HG03045 (cell line): ENCODE data around the gene COG3.
A peak's percentile ranks its signal among the peaks of the same experiment; 100 is the strongest.
"Not testable (repeated sequence)": the region's sequence is repeated elsewhere in the genome, so short reads cannot be mapped to it uniquely, and the experiment has no call there.

Experiments used
- ATAC-seq: cut with Tn5 transposase; IDR thresholded peaks from one replicate; pipeline ENCODE4 v1.9.1; 2021; ENCODE audit warnings: mild to moderate bottlenecking, moderate library complexity; ENCODE audit not compliant: unreplicated experiment

COG3 gene

GRCh38 chr13:45464687-45465453, at the start of gene COG3:
Gene COG3 (plus strand): TSS chr13:45464939. CDS start chr13:45465037, 98 bp downstream.
- ATAC-seq, result peak; percentile 94

GRCh38 chr13:45415112-45415511, 49.6 kb upstream of the COG3 start:
- ATAC-seq, result no peak

GRCh38 chr13:45416516-45417128, 48.1 kb upstream of the COG3 start:
- no peak for ATAC-seq

- peak; percentile 92 for ATAC-seq
Measured at GRCh38 chr13:45417790-45418534, 46.8 kb upstream of the COG3 start, which contains the start of gene SLC25A30. Gene SLC25A30 (minus strand): TSS chr13:45418373. CDS start chr13:45411425, 6,948 bp downstream.

- not testable (repeated sequence) for ATAC-seq
Measured at GRCh38 chr13:45419389-45419788, 45.4 kb upstream of the COG3 start.

GRCh38 chr13:45419945-45420344, 44.8 kb upstream of the COG3 start:
- ATAC-seq, result no peak

- ATAC-seq, result no peak
Measured at GRCh38 chr13:45422731-45423292, 41.9 kb upstream of the COG3 start.

- not testable (repeated sequence) for ATAC-seq
Measured at GRCh38 chr13:45426056-45426841, 38.5 kb upstream of the COG3 start.

GRCh38 chr13:45432737-45433380, 31.9 kb upstream of the COG3 start:
- ATAC-seq, result no peak

GRCh38 chr13:45433381-45433790, 31.4 kb upstream of the COG3 start:
- no peak for ATAC-seq

GRCh38 chr13:45434556-45435371, 30.0 kb upstream of the COG3 start:
- ATAC-seq, result no peak

GRCh38 chr13:45436332-45436731, 28.4 kb upstream of the COG3 start:
- ATAC-seq, result no peak

- ATAC-seq, result no peak
Measured at GRCh38 chr13:45436953-45437352, 27.8 kb upstream of the COG3 start.

GRCh38 chr13:45437947-45438346, 26.8 kb upstream of the COG3 start:
- no peak for ATAC-seq

GRCh38 chr13:45439008-45439407, 25.7 kb upstream of the COG3 start:
- ATAC-seq, result no peak

- no peak for ATAC-seq
Measured at GRCh38 chr13:45439781-45440462, 24.8 kb upstream of the COG3 start.

- no peak for ATAC-seq
Measured at GRCh38 chr13:45441633-45442032, 23.1 kb upstream of the COG3 start.

- no peak for ATAC-seq
Measured at GRCh38 chr13:45445053-45445452, 19.7 kb upstream of the COG3 start.

GRCh38 chr13:45446181-45446580, 18.6 kb upstream of the COG3 start:
- no peak for ATAC-seq
